Osteocyte (in vitro differentiated cells): Measurements from ENCODE around the gene ZMAT3. TPM values are rescaled to one million over a fixed set of nuclear protein-coding genes. Genes with fewer than 3 reads are reported as not detected.

ENCODE experiments used
- DNase-seq: peaks from one replicate; pipeline ENCODE4 v3.0.0; 2021; ENCODE audit warnings: mixed read lengths; ENCODE audit not compliant: unreplicated experiment; ENCODE audit errors: extremely low spot score
- H3K27ac Mint-ChIP-seq: one replicate; pipeline ENCODE4 v1.8.0; 2021; ENCODE audit warnings: mild to moderate bottlenecking, mixed read lengths; ENCODE audit not compliant: unreplicated experiment
- H3K27me3 Mint-ChIP-seq: one replicate; pipeline ENCODE4 v1.8.0; 2021; ENCODE audit warnings: mixed read lengths; ENCODE audit not compliant: unreplicated experiment
- H3K36me3 Mint-ChIP-seq: one replicate; pipeline ENCODE4 v1.8.0; 2021; ENCODE audit warnings: mixed read lengths; ENCODE audit not compliant: unreplicated experiment
- H3K4me1 Mint-ChIP-seq: one replicate; pipeline ENCODE4 v1.8.0; 2021; ENCODE audit warnings: mixed read lengths; ENCODE audit not compliant: unreplicated experiment
- H3K4me3 Mint-ChIP-seq: one replicate; pipeline ENCODE4 v1.8.0; 2021; ENCODE audit warnings: mild to moderate bottlenecking, moderate library complexity, mixed read lengths; ENCODE audit not compliant: unreplicated experiment
- H3K9me3 Mint-ChIP-seq: one replicate; pipeline ENCODE4 v1.8.0; 2021; ENCODE audit warnings: mixed read lengths; ENCODE audit not compliant: unreplicated experiment
- CTCF ChIP-seq: fragments of 200-600 bp; sonication (generic); IDR thresholded peaks from 2 replicates; pipeline ENCODE4 v1.5.0; 2021; ENCODE audit warnings: antibody characterized with exemption, mild to moderate bottlenecking, moderate library complexity
- total RNA-seq: library from RNA; stranded (reverse); gene quantifications from 2 replicates; pipeline ENCODE4 v1.2.1, GENCODE V29; 2021

The ZMAT3 gene
- total RNA-seq, 1 donor from 2014 or later = 96.9 TPM

GRCh38 chr3:179020112-179020511 is 51.5 kb downstream of the ZMAT3 start:
- Mint-ChIP-seq H3K36me3 (peaks cover 35% of the 10 kb centered on the region), H3K4me1 (peaks cover 9% of the 10 kb centered on the region), H3K27ac (no peak overlapping the region), H3K4me3 (no peak overlapping the region), H3K27me3 (no peaks in the 10 kb centered on the region), H3K9me3 (no peaks in the 10 kb centered on the region)
- DNase-seq = no peak
- no peak for TF ChIP-seq CTCF

DNA sequence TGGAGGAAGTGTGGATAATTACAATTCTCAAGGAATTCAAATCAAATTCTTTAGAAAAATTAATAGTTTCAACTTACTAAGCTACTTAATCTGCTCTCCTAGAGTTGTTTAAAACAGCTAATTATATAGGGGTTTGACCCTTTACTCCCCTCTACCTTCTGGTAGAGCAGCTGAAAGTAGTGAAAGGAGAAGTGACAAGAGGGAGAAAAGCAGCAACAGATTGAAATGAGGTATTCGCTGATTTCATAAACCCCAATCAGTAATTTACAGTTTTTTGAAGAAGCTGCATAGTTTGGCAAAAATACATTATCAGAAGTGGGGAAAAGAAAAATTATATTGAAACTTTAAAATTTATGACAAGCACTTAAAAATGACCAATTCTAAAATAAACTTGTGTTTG is 52.8 kb downstream of the ZMAT3 start:
- Mint-ChIP-seq H3K4me1 (peaks cover 9% of the 10 kb centered on the region), H3K4me3 (no peak overlapping the region), H3K27ac (no peak overlapping the region), H3K27me3 (no peaks in the 10 kb centered on the region), H3K9me3 (no peaks in the 10 kb centered on the region), H3K36me3 (peaks cover 25% of the 10 kb centered on the region)
- no peak for DNase-seq
- no peak for TF ChIP-seq CTCF

DNA sequence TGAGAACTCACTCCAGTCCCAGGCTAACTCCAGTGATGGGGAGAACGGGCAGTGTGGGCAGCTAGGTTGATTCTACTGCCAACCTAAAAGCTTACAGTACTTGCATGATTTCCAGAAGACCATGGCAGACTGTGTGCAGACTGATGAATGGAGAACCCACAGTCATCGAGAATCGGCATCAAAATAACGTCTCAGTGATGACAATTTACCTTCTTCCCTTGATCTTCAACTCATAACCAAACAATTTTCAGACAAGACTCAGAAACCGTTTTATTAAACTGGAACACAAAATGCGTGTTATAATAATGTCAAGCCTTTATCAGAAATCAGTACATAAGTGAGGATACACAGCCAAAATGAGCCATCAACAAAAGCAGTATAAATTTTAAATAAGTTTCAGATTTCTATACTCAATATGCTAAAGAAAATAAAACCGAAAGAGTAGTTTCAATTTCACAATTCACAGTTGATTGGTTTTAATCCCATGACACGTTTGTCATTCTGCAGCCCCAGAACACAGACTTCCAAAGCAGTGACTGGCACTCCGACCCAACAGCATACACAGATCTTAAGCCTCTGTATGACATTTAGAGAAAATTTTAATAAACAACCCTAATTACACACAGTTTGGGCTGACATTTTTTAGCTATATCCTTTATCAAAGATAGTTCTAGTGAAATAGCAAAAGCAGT is 54.5 kb downstream of the ZMAT3 start:
- TF ChIP-seq CTCF = no peak
- Mint-ChIP-seq H3K4me1 (peaks cover 9% of the 10 kb centered on the region), H3K4me3 (no peak overlapping the region)

DNA sequence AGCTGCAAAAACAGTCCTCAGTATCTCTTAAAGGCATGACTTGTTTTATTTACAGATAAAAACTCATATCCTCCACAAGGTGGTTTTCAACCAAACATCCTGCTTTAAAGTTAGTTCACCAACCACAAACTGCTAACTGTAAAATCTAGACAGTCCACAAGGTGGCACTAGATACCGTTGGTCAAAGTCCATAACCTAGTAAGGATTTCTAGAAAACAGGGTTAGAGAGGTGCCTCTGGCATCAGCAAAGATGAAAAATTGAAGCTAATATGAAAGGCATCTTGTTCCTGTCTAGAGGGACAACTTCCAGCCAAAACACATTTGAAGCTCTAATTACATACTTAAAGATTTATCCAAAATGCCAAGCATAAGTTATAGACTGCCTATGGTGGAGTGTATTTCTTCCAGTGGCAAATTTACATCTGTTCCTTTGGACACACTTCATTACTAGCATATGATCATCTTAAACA is 56.0 kb downstream of the ZMAT3 start:
- TF ChIP-seq CTCF = peak; percentile 93
- Mint-ChIP-seq H3K4me1 (no peaks in the 10 kb centered on the region), H3K27ac (peak overlapping the region; percentile 7), H3K9me3 (peaks cover 2% of the 10 kb centered on the region), H3K4me3 (no peak overlapping the region), H3K36me3 (peaks cover 22% of the 10 kb centered on the region), H3K27me3 (peaks cover 4% of the 10 kb centered on the region)
- no peak for DNase-seq

More for the DNA sequence above, 54.5 kb downstream of the ZMAT3 start:
- DNase-seq = no peak
- no peaks in the 10 kb centered on the region for H3K9me3 Mint-ChIP-seq
- H3K27me3 Mint-ChIP-seq = no peaks in the 10 kb centered on the region
- H3K27ac Mint-ChIP-seq = no peak overlapping the region
- H3K36me3 Mint-ChIP-seq = peaks cover 25% of the 10 kb centered on the region

DNA sequence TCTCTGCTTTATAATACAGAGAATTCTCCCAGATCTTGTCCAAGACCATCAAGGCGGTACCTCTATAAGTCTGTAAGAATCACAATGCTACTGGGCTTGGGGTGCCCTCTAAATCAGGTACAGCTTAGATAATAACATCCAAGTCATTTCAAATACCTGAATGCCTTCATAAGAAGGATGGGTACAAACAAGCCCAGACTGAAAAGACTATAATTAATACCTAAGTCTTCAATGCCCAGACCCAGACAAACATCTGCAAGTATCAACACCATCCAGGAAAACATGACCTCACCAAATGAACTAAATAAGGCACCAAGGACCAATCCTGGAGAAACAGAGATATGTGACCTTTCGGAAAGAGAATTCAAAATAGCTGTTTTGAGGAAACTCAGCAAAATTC is 65.9 kb downstream of the ZMAT3 start:
- H3K4me3 Mint-ChIP-seq = no peak overlapping the region
- TF ChIP-seq CTCF = no peak
- H3K27ac Mint-ChIP-seq = no peak overlapping the region
- H3K9me3 Mint-ChIP-seq = peaks cover 17% of the 10 kb centered on the region
- no peak for DNase-seq
- H3K4me1 Mint-ChIP-seq = peaks cover 2% of the 10 kb centered on the region
- H3K27me3 Mint-ChIP-seq = peaks cover 23% of the 10 kb centered on the region
- H3K36me3 Mint-ChIP-seq = peaks cover 13% of the 10 kb centered on the region
